A673 (cell line): Measurements from ENCODE around the gene PTGER4.

ENCODE experiments used
- EZH2 ChIP-seq: fragments of 200-600 bp; sonication (generic); IDR thresholded peaks from 2 replicates; pipeline ENCODE4 v1.6.1; 2017; ENCODE audit warnings: borderline replicate concordance, low read depth, mild to moderate bottlenecking, mixed read lengths, antibody characterized with exemption, low read length; ENCODE audit not compliant: poor library complexity, severe bottlenecking
- TF ChIP-seq, protein P1 (sequence below): fragments of 300-800, 200-600 bp; sonication (generic); conservative IDR thresholded peaks from 2 replicates; pipeline ENCODE4 v1.5.1; 2017; ENCODE audit warnings: low read depth, mild to moderate bottlenecking, antibody characterized with exemption, low read length, moderate library complexity, mixed read lengths

DNA sequence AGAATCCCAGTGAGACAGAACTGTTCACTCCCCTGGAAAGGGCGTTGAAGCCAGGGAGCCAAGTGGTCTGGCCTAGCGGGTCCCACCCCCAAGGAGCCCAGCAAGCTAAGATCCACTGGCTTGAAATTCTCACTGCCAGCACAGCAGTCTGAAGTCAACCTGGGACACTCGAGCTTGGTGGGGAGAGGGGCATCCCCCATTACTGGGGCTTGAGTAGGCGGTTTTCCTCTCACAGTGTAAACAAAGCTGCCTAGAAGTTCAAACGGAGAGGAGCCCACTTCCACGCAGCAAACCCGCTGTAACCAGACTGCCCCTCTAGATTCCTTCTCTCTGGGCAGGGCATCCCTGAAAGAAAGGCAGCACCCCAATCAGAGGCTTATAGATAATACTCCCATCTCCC, 45.1 kb upstream of the PTGER4 start:
- TF ChIP-seq, protein P1, sequence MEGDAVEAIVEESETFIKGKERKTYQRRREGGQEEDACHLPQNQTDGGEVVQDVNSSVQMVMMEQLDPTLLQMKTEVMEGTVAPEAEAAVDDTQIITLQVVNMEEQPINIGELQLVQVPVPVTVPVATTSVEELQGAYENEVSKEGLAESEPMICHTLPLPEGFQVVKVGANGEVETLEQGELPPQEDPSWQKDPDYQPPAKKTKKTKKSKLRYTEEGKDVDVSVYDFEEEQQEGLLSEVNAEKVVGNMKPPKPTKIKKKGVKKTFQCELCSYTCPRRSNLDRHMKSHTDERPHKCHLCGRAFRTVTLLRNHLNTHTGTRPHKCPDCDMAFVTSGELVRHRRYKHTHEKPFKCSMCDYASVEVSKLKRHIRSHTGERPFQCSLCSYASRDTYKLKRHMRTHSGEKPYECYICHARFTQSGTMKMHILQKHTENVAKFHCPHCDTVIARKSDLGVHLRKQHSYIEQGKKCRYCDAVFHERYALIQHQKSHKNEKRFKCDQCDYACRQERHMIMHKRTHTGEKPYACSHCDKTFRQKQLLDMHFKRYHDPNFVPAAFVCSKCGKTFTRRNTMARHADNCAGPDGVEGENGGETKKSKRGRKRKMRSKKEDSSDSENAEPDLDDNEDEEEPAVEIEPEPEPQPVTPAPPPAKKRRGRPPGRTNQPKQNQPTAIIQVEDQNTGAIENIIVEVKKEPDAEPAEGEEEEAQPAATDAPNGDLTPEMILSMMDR: no peak
- no peak for TF ChIP-seq EZH2
